SIG-M5 treated with dmso at 0.1 percent for 504 hours (cell line): ENCODE measurements around the gene CTSH.
"Not testable (repeated sequence)": the region's sequence is repeated elsewhere in the genome, so short reads cannot be mapped to it uniquely, and the experiment has no call there.

Experiments used
- DNase-seq: peaks from one replicate; lab custom pipeline; 2025; ENCODE audit not compliant: unreplicated experiment; lab: John Stamatoyannopoulos, UW

Gene CTSH

GRCh38 chr15:78923015-78923414, 21.8 kb downstream of the CTSH start:
- DNase-seq = no peak

GRCh38 chr15:78922527-78922926, 22.3 kb downstream of the CTSH start:
- no peak for DNase-seq

GRCh38 chr15:78921940-78922339, 22.9 kb downstream of the CTSH start:
- DNase-seq = no peak

GRCh38 chr15:78921517-78921916, 23.3 kb downstream of the CTSH start:
- no peak for DNase-seq

- no peak for DNase-seq
Measured at GRCh38 chr15:78917888-78918287, 27.0 kb downstream of the CTSH start.

GRCh38 chr15:78916088-78916487, 28.8 kb downstream of the CTSH start:
- DNase-seq = no peak

- DNase-seq = peak; percentile 93
Measured at GRCh38 chr15:78915341-78916087, 29.3 kb downstream of the CTSH start.

GRCh38 chr15:78914027-78914764, 30.6 kb downstream of the CTSH start:
- DNase-seq = no peak

- DNase-seq = no peak
Measured at GRCh38 chr15:78913012-78913411, 31.8 kb downstream of the CTSH start.

- DNase-seq = no peak
Measured at GRCh38 chr15:78912316-78912715, 32.5 kb downstream of the CTSH start.

- no peak for DNase-seq
Measured at GRCh38 chr15:78910271-78910670, 34.6 kb downstream of the CTSH start.

- peak; percentile 30 for DNase-seq
Measured at GRCh38 chr15:78909791-78910228, 35.0 kb downstream of the CTSH start.

GRCh38 chr15:78909160-78909695, 35.6 kb downstream of the CTSH start:
- no peak for DNase-seq

- DNase-seq = no peak
Measured at GRCh38 chr15:78907577-78907976, 37.3 kb downstream of the CTSH start.

- DNase-seq = no peak
Measured at GRCh38 chr15:78906316-78906620, 38.6 kb downstream of the CTSH start.

GRCh38 chr15:78904599-78905358, 40.1 kb downstream of the CTSH start:
- no peak for DNase-seq

GRCh38 chr15:78902281-78903032, 42.4 kb downstream of the CTSH start:
- not testable (repeated sequence) for DNase-seq

- not testable (repeated sequence) for DNase-seq
Measured at GRCh38 chr15:78900819-78901533, 43.9 kb downstream of the CTSH start.

- no peak for DNase-seq
Measured at GRCh38 chr15:78898540-78898939, 46.3 kb downstream of the CTSH start.

- no peak for DNase-seq
Measured at GRCh38 chr15:78895471-78895870, 49.4 kb downstream of the CTSH start.
